DMS114 treated with DMSO at 0.1 percent for 48 hours (cell line): ENCODE measurements around the gene COL18A1.

Source experiments
- DNase-seq: peaks from one replicate; lab custom pipeline; 2025; ENCODE audit not compliant: unreplicated experiment; lab: John Stamatoyannopoulos, UW

COL18A1 gene

DNA sequence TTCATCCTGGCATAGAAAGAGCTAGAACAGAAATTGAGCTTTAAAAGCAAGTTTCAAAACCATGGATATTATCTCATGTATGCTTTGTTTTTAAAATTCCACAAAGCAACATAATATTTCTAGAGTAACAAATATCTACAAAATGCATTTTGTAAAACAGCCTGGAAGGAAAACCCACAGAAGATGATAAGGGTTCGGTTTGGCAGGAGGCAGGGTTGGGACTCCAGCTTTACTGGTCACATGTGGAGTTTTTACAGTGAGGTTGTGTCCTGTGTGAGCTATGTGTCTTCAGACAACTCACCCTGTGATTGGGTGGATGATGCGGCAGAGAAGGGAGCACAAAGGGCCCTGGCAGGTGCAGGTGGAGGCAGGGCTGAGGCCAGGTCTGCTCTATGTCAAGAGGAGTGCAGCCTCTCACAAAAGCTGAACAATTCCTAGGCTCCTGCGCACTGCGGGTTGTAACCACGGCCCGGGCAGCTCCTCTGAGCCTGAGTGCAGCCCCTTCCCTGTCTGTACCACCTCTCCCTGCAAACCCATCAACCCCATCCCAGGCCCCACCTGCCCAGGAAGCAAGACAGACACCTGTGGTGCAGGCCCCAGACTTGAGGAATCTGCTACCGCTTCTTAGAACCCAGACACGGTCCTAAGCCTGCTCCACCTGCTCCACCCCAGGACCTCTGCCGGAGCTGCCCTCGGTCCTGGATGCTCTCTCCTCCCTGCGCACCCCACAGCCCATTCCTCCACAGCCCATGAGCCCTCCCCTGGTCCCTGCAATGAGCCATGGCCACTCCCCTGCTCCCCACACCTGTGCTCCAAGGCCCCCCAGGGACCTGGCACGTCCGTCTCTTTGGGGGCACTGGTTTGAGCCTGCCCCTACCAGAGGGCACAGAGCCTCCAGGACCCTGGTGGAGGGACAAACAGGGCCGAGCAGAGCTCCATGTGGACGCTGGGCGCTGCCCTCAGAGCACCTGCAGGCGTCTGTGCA lies 2.8 kb upstream of the COL18A1 start:
- DNase-seq, result no peak

DNA sequence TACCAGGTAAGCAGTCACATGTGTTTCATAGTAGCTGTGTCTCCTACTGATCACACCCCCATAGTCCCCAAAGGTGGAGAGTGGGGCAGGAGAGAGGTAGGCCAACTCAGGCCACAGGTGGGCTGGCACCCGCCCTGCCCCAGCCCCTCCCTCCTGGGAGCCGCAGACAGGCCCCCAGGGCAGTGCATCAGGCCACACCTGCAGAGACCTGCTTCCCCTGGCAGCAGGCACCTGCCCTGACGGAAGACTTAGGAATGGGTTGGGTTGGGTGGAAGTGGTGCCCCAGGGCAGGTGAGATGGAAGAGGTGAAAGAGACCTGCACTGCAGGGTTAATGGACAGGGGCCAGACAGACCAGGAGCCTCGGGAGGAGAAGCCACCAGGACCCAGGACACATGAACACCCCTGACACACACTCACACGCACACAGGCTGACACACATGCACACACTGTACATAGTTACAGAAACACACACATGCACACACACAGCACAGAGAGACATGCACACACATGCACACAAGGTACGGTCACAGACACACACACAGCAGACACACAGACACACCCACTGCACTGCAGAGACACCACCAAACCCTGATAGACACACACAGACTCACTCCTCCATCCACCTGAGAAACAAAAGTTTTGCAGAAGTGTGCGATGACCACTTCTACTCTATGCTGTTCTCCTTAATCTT lies 1.7 kb upstream of the COL18A1 start:
- no peak for DNase-seq

DNA sequence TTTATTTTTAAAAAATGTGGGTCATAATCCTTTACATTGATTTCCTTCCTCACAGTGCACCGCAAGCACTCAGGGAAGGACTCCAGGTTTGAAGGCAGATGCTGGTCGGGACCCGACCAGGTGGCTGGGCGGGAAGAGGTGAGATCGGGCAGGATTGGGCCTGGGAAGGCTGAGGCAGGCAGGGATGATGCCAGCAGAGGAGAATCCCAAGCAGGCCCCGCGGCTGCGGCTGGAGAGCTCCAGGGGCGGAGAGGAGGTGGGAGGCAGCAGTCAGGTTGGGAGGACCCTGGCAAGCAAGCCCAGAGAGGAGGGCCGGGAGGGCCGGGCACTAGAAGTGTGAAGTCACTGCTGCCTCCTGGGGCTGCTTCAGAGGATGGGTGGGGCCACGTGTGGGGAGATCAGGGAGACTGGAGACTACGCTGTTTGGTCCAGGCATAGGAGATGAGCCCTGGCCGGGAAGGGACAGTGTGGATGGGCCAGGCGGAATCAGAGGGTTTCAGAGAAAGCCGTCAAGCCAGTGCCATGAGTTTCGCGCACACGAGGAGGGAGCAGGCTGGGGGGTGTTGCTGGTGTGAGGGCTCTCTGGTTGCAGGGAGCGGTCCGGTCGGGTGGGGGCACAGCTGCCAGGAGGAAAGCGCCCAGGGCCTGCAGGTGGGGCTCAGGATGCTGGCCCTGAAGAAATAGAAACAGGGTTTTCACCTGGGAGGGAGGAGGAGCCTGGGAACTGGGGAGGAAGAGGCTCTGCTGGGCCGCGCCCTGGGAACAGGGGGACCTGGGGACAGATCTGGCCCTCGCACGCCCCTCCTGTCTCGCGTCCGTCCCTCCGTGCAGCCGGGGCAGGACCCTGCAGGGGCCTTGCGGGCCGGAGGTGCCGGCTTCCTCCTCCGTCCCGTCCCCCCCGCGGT lies 888 bp upstream of the COL18A1 start:
- DNase-seq, result no peak

DNA sequence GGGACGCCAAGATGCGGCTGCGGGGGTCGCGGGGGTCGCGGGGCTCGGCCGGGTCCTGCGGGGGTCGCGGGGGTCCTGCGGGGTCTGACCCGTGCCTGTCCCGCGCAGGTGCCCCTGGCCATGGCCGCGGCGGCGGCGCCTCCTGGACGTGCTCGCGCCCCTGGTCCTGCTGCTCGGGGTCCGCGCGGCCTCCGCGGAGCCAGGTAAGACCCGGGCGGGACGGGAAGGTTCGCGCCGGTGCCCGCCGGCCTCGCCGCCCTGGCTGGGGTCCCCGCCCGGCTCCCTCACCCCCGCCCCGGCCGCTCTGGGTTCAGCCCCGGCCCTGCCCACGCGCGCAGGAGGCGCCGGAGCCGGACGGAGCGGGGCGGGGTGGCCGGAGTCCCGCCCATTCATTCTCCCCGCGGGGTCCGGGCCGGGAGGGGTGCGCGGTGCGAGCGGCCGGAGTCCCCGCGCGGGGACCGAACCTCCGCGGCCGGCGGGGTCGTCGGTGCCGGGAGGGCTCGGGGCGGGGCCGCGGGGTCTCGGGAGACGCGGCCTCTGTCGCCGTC lies 380 bp downstream of the COL18A1 start:
- no peak for DNase-seq

DNA sequence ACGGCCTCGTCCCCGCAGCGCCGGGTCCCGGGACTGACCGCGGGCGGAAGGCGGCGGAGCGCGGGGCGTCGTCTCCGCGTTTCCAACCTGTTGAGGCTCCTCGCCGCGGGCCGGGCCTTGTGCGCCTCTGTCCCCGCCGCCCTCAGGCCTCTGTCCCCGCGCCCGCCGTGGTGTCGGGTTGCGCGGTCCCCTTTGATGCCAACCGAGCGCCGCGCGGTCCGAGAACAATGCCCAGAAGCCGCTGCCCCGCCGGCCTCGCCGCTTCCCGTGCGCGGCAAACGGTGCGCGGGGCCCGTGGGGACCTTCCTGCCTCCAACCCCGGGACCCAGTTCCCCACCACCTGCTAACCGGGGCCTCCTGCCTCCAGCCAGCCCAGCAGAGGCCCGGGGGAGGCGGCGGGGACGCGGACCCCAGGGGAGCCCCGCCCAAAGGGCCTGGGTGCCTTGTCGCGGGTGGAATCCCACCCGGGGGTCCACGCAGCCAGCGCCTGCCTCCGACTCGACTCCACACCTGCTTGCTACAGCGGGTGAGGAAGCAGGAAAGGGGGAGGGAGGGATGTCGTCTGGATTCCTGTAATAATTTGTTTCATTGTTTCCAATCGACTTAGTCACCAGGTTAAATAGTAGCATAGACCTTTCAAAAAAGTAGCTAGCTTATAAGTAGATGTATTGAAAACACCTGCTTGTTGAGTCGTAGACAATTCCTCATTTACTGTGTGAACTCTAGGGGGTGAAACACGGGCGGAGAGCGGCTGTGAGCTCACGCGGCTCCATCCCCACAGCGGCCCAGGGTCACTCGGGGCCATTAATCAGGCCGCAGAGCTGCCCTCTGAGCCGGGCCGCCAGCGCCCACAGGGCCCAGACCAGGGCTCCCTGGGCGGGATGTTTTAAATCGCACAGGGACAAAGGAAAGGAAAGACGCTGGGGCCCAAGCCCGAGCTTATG lies 1.1 kb downstream of the COL18A1 start:
- DNase-seq, result no peak

DNA sequence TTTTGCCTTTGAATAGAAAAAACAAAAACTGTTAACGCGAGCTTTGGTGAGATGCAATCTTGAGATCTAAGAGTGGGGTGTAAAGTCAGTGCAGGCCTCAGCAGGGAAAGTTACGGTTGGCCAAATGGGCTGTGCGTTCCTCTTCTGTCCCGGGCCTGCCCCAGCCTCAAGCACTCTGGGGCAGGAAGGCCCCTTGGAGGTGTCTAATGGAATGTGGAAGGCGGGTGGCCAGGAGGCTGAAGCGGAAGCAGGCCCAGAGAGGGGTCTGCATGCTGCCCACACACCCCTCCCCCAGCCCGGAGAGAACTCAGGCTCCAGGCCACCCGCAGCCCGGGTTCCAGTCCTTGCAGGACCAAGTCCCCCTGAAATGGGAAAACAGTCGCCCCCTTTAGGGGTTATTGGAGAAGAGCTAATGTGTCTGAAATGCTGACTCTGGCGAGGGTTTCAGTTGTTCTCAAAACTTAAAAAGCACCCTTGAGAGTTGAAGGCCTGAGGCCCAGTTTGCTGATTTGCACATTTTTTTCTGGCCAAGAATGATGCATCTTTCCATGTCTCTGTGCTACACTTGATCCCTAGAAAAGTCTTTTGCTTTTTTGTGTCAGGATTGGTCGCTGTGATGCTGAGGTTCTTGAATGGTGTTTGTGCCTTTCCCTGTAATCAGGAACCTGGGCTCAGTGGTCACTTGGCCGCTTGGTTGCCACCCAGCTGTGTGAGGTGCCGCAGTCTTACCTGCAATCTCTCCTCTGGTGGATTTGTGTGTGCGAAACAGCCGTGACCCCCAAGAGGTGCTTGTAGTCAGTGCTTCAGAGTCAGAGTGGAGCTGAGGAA lies 2.0 kb downstream of the COL18A1 start:
- no peak for DNase-seq

DNA sequence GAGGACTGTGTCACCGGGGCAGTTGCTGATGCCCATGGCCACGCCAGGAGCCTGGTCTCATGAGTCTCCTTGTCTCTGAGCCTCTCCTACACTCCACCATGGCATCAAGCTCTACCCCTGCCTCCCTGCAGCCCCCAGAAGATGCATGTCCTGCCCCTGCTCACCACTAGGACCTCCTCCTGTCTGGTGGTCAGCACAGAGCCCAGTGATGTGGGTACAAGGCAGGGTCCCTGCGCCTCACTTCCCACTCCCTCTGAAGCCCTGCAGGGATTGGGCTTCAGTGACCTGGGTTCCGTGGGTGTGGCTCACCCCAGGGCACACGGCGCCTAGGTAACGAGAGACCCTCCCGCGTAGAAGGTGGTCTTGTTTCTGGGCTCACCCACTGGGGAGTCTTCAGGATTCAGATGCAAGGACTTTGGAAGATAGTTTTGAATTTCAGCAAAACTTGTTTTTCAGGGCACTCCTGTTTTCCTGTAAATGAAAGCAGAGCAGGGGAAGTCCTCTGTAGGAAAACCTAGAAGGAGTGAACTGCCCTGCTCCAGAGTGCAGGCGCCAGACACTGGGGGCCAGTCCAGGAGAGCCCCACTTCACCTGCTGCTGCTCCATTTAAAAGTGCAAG lies 2.8 kb downstream of the COL18A1 start:
- no peak for DNase-seq

DNA sequence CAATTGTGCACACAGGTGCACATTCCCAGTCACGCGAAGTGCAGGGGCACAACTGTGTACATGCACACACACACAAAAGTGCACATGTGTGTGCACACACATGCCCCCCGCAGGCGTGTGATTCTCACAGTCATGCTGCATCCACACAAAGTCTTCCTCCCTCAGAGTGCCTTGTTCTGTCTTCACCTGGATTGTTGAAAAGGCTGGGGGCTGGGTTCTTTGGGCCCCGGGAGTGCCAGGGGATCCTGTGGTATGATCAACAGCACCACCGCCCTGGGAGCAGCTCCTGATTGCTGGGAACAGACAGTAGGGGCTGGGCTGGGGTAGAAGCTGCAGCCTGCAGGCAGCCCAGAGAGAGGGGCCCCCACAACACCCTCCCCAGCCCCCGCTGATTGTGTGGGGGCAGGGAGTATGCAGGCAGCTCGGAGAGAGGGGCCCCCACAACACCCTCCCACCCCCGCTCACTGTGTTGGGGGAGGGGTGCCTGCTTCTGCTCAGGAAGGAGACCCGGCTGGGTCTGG lies 3.4 kb downstream of the COL18A1 start:
- no peak for DNase-seq

DNA sequence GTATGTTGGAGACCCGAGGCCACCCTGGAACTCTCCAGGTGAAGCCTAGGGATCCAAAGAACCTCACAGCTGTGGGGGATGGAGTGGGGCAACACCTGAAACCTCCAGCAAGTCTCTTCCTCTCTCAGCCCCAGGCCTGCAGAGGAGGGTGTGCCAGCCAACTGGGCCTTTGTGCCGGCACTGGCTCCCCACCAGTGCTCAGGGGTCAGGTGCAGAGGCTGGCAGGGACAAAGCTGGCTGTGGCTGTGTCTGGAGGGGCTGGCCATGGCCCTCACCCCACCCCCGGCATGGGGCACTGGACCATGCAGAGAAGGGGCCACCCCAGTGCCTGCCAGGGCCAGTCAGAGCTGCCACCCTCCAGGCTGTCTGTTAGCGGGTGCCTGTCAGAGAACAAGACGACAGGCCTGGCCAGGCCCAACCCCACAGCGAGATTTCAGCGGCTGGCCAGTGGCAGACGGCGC lies 3.9 kb downstream of the COL18A1 start:
- no peak for DNase-seq

DNA sequence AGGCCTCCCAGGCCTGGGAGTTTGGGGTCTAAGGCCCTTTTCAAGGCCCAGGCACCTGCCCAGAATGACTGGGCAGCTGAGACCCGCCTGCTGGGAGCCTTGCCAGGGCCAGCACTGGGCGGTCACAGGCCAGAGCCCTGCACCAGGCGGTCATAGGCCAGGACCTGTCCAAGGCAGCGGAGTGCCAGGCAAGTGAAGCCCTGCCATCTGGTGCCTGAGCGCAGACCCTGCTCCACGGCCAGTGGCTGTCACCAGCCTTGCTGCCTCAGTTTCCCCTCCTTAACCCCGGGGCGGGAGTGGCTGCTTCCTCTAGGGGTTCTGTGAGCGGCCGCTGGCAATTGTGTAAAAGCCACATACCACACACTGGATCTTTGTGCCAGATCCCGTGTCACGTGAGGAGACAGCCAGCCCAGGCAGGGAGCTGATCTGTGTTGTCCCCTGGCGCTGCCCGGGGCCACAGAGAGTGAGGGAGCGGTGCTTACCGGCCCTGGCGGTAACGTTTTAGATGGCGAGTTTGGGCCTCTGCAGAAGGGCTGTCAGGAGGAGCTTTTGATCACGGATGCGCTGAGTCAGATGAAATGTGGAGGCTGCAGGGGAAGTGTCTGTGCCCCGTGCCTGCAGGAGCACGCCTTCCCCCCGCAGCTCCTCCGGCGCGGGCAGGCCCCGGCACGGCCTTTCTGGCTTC lies 4.6 kb downstream of the COL18A1 start:
- no peak for DNase-seq

DNA sequence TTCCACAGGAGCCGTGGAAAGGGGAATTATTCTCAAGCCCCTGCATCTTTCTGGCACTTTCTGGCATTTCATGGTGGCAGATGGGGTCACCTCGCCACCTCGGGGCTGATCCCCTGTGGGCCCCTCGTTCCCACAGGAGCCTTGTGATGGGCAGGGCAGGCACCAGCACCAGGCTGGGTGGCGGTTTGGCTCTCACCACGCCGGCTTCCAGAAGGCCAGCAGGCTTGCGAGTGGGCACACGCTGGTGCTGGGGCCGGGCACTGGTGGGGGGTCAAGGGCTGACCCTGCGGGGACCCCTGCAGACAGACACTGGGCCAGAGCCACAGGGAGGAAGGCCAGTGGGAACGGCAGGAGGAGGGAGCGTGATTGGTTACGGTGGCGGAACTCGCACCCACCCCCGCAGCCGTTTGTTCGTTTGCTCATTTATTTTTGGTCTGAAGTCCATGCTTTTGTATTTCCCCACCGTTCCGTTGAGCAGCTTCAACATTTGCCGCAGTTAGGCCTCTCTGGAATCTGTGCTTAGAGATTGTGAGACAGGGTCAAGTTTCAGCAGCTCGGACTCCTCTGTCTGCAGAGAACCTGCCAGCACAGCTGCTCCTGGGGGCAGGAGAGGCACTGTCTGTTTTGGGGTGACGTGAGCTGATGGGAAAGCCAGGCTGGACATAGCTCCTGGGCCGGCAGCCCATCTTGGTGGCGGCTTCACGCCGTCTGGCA lies 5.3 kb downstream of the COL18A1 start:
- DNase-seq, result no peak

DNA sequence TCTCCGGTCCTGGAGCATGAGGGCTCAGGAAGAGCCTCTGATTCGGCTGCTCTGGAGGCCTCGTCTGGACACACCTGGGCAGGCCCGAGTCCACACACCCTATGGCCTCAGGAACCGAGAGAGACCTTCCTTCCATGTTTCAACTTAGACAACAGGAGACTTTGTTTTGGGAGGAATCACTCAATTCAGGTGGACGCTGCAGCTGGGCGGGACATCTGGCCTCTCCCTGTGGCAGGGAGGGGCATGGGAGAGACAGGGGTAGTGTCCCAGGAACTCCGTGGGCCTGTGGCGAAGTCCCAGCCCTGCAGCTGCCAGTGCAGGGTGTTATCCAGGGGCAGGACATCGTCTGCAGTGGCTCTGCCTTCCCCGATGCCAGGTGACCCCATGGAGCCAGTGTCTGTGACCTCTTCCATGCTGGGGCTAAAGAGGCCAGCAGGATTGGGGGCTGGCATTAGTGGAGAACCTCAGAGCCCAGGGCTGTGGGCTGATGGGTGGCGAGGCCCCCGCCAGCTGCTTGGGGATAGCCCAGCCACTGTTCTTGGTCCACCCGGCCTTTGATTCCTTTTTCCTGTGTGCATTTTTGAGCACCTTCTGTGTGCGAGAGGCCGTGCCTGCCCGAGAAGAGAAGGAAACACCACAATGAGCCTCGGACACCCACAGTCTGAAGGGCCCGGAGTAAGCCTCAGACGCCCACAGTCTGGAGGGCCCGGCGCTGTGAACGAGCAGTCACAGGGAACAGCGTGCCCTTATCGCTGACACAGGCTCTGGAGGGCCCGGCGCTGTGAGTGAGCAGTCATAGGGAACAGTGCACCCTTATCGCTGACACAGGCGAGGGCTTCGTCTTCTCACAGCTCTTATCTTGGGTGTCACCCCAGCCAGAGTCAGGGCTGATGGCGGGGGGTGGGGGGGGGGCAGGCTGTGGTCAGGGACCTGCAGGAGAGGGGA lies 6.2 kb downstream of the COL18A1 start:
- DNase-seq, result no peak

DNA sequence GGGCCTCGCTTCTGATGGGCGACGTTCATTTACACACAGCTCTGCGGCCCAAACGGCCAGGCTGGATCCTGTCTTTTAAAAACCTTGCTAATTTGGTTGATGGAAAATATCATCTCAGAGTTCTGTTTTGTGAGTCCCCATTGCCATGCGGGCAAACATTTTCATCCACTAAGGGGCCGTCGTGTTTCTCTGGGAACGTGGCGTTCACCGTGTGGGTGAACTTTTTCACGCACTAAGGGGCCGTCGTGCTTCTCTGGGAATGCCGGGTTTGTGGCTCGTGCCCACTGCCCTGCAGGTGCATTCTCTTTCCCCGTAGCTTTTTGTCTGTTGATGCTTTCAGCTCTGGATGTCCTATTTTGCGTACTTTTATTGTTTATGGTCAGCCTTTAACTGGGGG lies 6.8 kb downstream of the COL18A1 start:
- no peak for DNase-seq

DNA sequence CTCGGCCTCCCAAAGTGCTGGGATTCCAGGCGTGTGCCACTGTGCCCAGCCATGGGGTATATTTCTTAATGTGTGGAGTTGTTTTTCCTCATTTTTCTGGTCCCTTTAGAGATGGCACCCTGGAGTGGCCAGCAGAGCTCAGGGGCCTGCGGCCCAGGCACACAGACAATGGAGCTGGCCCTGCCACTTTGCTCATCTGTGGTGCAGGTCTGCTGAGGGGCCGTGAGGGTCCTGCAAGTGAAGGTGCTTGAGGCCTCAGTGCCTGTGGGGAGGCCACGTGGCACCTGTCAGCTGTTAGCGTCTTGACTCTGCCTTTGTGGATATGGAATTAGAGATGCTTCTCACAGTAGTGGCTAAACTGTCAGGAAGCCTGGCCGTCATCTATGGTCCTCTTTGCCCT lies 7.5 kb downstream of the COL18A1 start:
- DNase-seq, result no peak

DNA sequence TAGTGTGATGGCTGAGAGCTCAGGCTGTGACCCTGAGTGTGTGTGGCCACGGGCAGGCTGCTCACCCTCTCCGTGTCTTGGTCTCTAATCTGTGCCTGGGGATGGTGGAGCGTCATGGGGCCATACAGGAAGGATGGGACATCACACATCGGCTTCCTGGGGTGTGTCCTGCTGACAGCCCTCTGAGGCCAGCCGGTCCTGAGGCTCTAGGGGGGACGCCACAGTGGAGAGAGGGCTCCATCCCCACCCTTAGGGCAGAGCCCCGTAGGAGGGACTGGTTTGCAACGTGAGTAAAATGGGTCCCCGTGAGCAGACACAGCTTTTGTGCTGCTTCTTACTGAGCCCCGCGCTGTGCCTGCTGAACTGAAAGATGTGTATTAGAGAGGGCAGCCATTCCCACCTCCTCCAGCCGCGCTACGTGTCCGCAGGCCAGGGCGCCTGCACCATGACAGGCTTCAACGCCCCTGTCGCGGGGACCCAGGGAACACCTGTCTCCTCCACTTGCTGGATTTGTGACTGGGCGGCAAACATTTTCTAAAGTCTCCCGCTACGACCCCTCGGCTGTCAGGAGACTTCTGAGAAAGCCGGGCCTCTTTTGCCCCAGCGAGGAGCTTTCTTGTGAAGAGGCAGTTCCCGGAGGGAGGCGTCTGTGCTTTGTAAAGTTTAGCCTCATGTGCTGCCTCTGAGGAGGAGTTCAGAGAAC lies 8.1 kb downstream of the COL18A1 start:
- no peak for DNase-seq
